Spleen (tissue), 11 donors: ENCODE measurements around the gene HBD. TPM values are rescaled to one million over a fixed set of nuclear protein-coding genes. Genes with fewer than 3 reads are reported as not detected.

Experiments
- DNase-seq: peaks from one replicate; pipeline ENCODE4 v3.0.0-alpha.2; 2020
- H3K27ac ChIP-seq, 8 donors: fragments of 200-600 bp; sonication (generic) in 7 of 8; 1 replicate in 4 of 8; 2 replicates in 4 of 8; pipeline versions ENCODE4 v1.5.0 to v1.8.0; 2016 to 2021; ENCODE audit warnings: inconsistent platforms in 4 of 8, mild to moderate bottlenecking in 4 of 8, moderate library complexity in 1 of 8
- H3K27me3 ChIP-seq, 7 donors: fragments of 200-600 bp; sonication (generic) in 6 of 7; replicated peaks in 1 of 7; 1 replicate in 4 of 7; 2 replicates in 3 of 7; pipeline versions ENCODE4 v1.5.0 to v1.8.0; 2016 to 2021; ENCODE audit warnings: inconsistent platforms in 3 of 7, mild to moderate bottlenecking in 1 of 7
- H3K36me3 ChIP-seq, 6 donors: fragments of 200-600 bp; sonication (generic) in 5 of 6; 1 replicate in 4 of 6; 2 replicates in 2 of 6; pipeline versions ENCODE4 v1.5.0 to v1.8.0; 2016 to 2021; ENCODE audit warnings: inconsistent platforms in 2 of 6
- H3K4me1 ChIP-seq, 6 donors: fragments of 200-600 bp; sonication (generic) in 5 of 6; 1 replicate in 3 of 6; 2 replicates in 3 of 6; pipeline versions ENCODE4 v1.5.0 to v1.8.0; 2016 to 2021; ENCODE audit warnings: inconsistent platforms in 3 of 6
- H3K4me3 ChIP-seq, 8 donors: fragments of 200-600 bp; sonication (generic) in 7 of 8; 1 replicate in 4 of 8; 2 replicates in 4 of 8; pipeline versions ENCODE4 v1.5.0 to v1.8.0; 2016 to 2021; ENCODE audit warnings: inconsistent platforms in 4 of 8, mild to moderate bottlenecking in 4 of 8, moderate library complexity in 2 of 8
- H3K9me3 ChIP-seq, 8 donors: fragments of 200-600 bp; sonication (generic) in 7 of 8; 1 replicate in 4 of 8; 2 replicates in 4 of 8; pipeline versions ENCODE4 v1.5.0 to v1.8.0; 2016 to 2021; ENCODE audit warnings: inconsistent platforms in 4 of 8
- POLR2A ChIP-seq, 3 donors: fragments of 450-650 bp; IDR thresholded peaks; one replicate each; pipeline ENCODE4 v1.5.1; 2017; ENCODE audit warnings: antibody characterized with exemption in 3 of 3, mild to moderate bottlenecking in 1 of 3
- POLR2AphosphoS5 ChIP-seq, 3 donors: sonication (generic); formaldehyde crosslinking; IDR thresholded peaks; one replicate each; pipeline ENCODE4 v1.5.1; 2017; ENCODE audit warnings: antibody characterized with exemption in 3 of 3
- WGBS, 5 donors: extraction: QIAGEN DNeasy Blood & Tissue Kit in 3 of 5; methylation state at CpG; one replicate each; pipeline versions ENCODE4 v1.1.5 to v1.1.7; 2013 to 2018; 5-methylcytosine and 5-hydroxymethylcytosine counted together
- intact Hi-C: fragments of 100-400 bp; cut with DNase I; formaldehyde crosslinking; loops from one replicate; pipeline ENCODE4 v1.15.0; 2023; ENCODE audit warnings: low total_unique reads
- polyA plus RNA-seq, 3 donors: library from polyadenylated mRNA; stranded (reverse); fragments of 200-250 nt; gene quantifications; one replicate each; pipeline ENCODE4 v1.2.1, GENCODE V29; 2013
- total RNA-seq, 7 donors: library from RNA; depleted of rRNA in 3 of 7; stranded (reverse); fragments of >200 nt in 3 of 7; fragmentation: NEBNext Ultra II Directional in 4 of 7; extraction: Animal tissue kit (Norgen Biotek cat#: 25700) in 4 of 7; gene quantifications; one replicate each; pipeline versions ENCODE4 v1.1.0 to v1.2.1, GENCODE V29; 2016 to 2021
- TF ChIP-seq, protein P1 (sequence below), 11 experiments: fragments of 200-600 bp in 7 of 11; fragments of 450-650 bp in 4 of 11; sonication (generic) in 4 of 11; IDR thresholded peaks in 8 of 11; conservative IDR thresholded peaks in 3 of 11; 1 replicate in 7 of 11; 2 replicates in 4 of 11; pipeline versions ENCODE4 v1.4.0 to v1.8.0; 2016 to 2021; ENCODE audit warnings: antibody characterized with exemption in 11 of 11, inconsistent platforms in 4 of 11, mild to moderate bottlenecking in 1 of 11
- donor health status: healthy with polysubstance abuse.
- donor health status: DM: no; HTN: no; CAD: no; lungs with moderate emphysema.
- donor health status: DM: no; HTN: no; CAD: no.
- donor health status: Bipolar disorder and iron deficiency.
- donor health status: healthy.
- donor health status: DM: no; HTN: no; CAD: no.
- donor health status: DM: yes; HTN: yes; CAD: no.

Gene HBD
- total and polyA plus RNA-seq, 10 donors = 1.0 to 327 (median 10.6) TPM

DNA sequence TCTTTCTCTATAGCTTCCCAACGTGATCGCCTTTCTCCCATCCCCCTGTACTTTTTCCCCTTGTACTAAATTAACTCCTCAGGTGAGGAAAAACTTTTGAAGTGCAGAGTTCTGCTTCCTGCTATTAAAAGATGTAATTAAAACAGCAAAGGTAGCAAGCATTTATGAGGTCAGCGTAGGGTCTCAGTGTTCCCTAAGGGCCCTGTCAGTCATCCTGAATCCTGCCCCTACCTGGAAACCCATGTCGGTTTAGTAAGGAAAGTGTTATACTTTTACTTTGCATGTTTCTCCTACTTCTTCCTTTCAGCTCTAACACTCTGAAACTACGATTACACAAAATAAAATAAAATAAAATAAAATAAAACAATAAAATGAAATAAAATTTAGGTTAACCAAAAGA lies 6.2 kb downstream of the HBD start:
- intact Hi-C loops = no loop called here
- Histone ChIP-seq H3K36me3 (no peaks in the 10 kb centered on the region), H3K4me3 (no peak overlapping the region), H3K4me1 (no peaks in the 10 kb centered on the region), H3K9me3 (no peaks in the 10 kb centered on the region), H3K27ac (no peak overlapping the region), H3K27me3 (no peaks in the 10 kb centered on the region)
- TF ChIP-seq POLR2AphosphoS5 (IDR thresholded peaks at IDR 0.05) = no peak
- TF ChIP-seq, protein P1, sequence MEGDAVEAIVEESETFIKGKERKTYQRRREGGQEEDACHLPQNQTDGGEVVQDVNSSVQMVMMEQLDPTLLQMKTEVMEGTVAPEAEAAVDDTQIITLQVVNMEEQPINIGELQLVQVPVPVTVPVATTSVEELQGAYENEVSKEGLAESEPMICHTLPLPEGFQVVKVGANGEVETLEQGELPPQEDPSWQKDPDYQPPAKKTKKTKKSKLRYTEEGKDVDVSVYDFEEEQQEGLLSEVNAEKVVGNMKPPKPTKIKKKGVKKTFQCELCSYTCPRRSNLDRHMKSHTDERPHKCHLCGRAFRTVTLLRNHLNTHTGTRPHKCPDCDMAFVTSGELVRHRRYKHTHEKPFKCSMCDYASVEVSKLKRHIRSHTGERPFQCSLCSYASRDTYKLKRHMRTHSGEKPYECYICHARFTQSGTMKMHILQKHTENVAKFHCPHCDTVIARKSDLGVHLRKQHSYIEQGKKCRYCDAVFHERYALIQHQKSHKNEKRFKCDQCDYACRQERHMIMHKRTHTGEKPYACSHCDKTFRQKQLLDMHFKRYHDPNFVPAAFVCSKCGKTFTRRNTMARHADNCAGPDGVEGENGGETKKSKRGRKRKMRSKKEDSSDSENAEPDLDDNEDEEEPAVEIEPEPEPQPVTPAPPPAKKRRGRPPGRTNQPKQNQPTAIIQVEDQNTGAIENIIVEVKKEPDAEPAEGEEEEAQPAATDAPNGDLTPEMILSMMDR (IDR thresholded peaks at IDR 0.05 in 8 of 11, conservative IDR thresholded peaks at IDR 0.05 in 3 of 11) = no peak
- TF ChIP-seq POLR2A (IDR thresholded peaks at IDR 0.05) = no peak
- WGBS, 5 donors = 77 to 85% (median 80%) methylated on average over 5 of the region's 5 CpGs
- DNase-seq = no peak

DNA sequence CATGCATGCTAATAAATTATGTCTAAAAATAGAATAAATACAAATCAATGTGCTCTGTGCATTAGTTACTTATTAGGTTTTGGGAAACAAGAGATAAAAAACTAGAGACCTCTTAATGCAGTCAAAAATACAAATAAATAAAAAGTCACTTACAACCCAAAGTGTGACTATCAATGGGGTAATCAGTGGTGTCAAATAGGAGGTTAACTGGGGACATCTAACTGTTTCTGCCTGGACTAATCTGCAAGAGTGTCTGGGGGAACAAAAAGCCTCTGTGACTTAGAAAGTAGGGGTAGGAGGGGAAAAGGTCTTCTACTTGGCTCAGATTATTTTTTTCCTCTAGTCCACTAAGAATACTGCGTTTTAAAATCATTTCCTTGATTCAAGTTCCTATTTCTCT lies 6.6 kb downstream of the HBD start:
- Histone ChIP-seq H3K4me3 (no peak overlapping the region), H3K9me3 (no peaks in the 10 kb centered on the region), H3K4me1 (no peaks in the 10 kb centered on the region), H3K27ac (no peak overlapping the region), H3K27me3 (no peaks in the 10 kb centered on the region), H3K36me3 (no peaks in the 10 kb centered on the region)
- intact Hi-C loops = no loop called here
- 38 to 74% (median 64%) methylated on average over 1 of the region's 1 CpG for WGBS, 5 donors
- TF ChIP-seq, protein P1 (IDR thresholded peaks at IDR 0.05 in 8 of 11, conservative IDR thresholded peaks at IDR 0.05 in 3 of 11) = no peak
- TF ChIP-seq POLR2A (IDR thresholded peaks at IDR 0.05) = no peak
- TF ChIP-seq POLR2AphosphoS5 (IDR thresholded peaks at IDR 0.05) = no peak
- DNase-seq = no peak

DNA sequence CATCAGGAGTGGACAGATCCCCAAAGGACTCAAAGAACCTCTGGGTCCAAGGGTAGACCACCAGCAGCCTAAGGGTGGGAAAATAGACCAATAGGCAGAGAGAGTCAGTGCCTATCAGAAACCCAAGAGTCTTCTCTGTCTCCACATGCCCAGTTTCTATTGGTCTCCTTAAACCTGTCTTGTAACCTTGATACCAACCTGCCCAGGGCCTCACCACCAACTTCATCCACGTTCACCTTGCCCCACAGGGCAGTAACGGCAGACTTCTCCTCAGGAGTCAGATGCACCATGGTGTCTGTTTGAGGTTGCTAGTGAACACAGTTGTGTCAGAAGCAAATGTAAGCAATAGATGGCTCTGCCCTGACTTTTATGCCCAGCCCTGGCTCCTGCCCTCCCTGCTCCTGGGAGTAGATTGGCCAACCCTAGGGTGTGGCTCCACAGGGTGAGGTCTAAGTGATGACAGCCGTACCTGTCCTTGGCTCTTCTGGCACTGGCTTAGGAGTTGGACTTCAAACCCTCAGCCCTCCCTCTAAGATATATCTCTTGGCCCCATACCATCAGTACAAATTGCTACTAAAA lies 7.5 kb downstream of the HBD start, which contains the start of gene HBB:
TSS of gene HBB (minus strand) at position 340 of the 579 bp plus-strand sequence. CDS start at position 290, 50 bp downstream.
- TF ChIP-seq POLR2A (IDR thresholded peaks at IDR 0.05) (no peak), POLR2AphosphoS5 (IDR thresholded peaks at IDR 0.05) (no peak)
- TF ChIP-seq, protein P1 (IDR thresholded peaks at IDR 0.05 in 8 of 11, conservative IDR thresholded peaks at IDR 0.05 in 3 of 11) = no peak
- intact Hi-C loops = no loop called here

DNA sequence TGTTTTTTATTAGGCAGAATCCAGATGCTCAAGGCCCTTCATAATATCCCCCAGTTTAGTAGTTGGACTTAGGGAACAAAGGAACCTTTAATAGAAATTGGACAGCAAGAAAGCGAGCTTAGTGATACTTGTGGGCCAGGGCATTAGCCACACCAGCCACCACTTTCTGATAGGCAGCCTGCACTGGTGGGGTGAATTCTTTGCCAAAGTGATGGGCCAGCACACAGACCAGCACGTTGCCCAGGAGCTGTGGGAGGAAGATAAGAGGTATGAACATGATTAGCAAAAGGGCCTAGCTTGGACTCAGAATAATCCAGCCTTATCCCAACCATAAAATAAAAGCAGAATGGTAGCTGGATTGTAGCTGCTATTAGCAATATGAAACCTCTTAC lies 8.8 kb downstream of the HBD start:
- no peak for DNase-seq
- H3K4me3 ChIP-seq = no peak overlapping the region
- intact Hi-C loops = no loop called here
- no peak for TF ChIP-seq POLR2AphosphoS5 (IDR thresholded peaks at IDR 0.05)
- no peak for TF ChIP-seq POLR2A (IDR thresholded peaks at IDR 0.05)
- TF ChIP-seq, protein P1 (IDR thresholded peaks at IDR 0.05 in 8 of 11, conservative IDR thresholded peaks at IDR 0.05 in 3 of 11) = no peak
- WGBS, 5 donors = 62 to 83% (median 67%) methylated on average over 2 of the region's 2 CpGs
- no peaks in the 10 kb centered on the region for H3K4me1 ChIP-seq
- H3K27ac ChIP-seq = no peak overlapping the region
- peaks cover 0 to 8% (median 0%) of the 10 kb centered on the region in 8 donors for H3K9me3 ChIP-seq
- no peaks in the 10 kb centered on the region for H3K36me3 ChIP-seq
- H3K27me3 ChIP-seq = no peaks in the 10 kb centered on the region

More for the DNA sequence above, 7.5 kb downstream of the HBD start, which contains the start of gene HBB:
- WGBS, 5 donors = 79 to 88% (median 84%) methylated on average over 3 of the region's 3 CpGs
- no peak for DNase-seq
- H3K27me3 ChIP-seq = no peaks in the 10 kb centered on the region
- H3K4me1 ChIP-seq = no peaks in the 10 kb centered on the region
- no peak within 1 kb of the TSS for H3K27ac ChIP-seq
- peaks cover 0 to 5% (median 0%) of the 10 kb centered on the region in 8 donors for H3K9me3 ChIP-seq
- no peaks in the 10 kb centered on the region for H3K36me3 ChIP-seq
- no peak within 1 kb of the TSS for H3K4me3 ChIP-seq
